ENCODE data around the gene DAP. TPM values are rescaled to one million over a fixed set of nuclear protein-coding genes. Genes with fewer than 3 reads are reported as not detected.

The DAP gene
- total RNA-seq, 1 experiment from 2014 or later: 108 TPM

GRCh38 chr5:10674582-10674981, 86.5 kb downstream of the DAP start:
- no peak overlapping the region for H3K4me3 ChIP-seq (ENCODE audit: low read depth in 2 of 2, low read length in 2 of 2)
- no peak for DNase-seq (ENCODE audit: low read depth, low spot score)
- CTCF ChIA-PET: no interaction called here
- BruUV-seq (replicated peaks): no TSS peak
- TF ChIP-seq CTCF (IDR thresholded peaks at IDR 0.05) (no peak), REST (IDR thresholded peaks at IDR 0.05; ENCODE audit: insufficient read depth in 1 of 2, low read depth in 2 of 2, low read length in 1 of 2) (no peak), SIN3A (IDR thresholded peaks at IDR 0.05; ENCODE audit: borderline replicate concordance, insufficient read depth, low read depth, low read length) (no peak), POLR2AphosphoS5 (IDR thresholded peaks at IDR 0.05; ENCODE audit: low read depth, low read length) (no peak), TCF7L2 (IDR thresholded peaks at IDR 0.05; ENCODE audit: low read depth, low read length) (no peak)
- no peaks in the 10 kb centered on the region for H3K4me1 ChIP-seq (ENCODE audit: control insufficient read depth, insufficient read depth, low read length)
- in situ Hi-C loops (cut with HindIII; ENCODE audit: low pct_unique_long_range_greater_than_20kb, low sequenced_read_pairs) (no loop called here), intact Hi-C loops (cut with micrococcal nuclease; ENCODE audit: unreplicated experiment) (no loop called here)
- no peaks in the 10 kb centered on the region for H3K9me3 ChIP-seq (ENCODE audit: control insufficient read depth, insufficient read depth, low read depth, low read length)
- POLR2A ChIA-PET: no interaction called here
- no peaks in the 10 kb centered on the region for H3K27me3 ChIP-seq (ENCODE audit: control insufficient read depth, insufficient read depth, low read length)
- no peak overlapping the region for H3K27ac ChIP-seq (ENCODE audit: low read length)
- no peaks in the 10 kb centered on the region for H3K36me3 ChIP-seq (ENCODE audit: control insufficient read depth, insufficient read depth, low read length)
- peak; percentile 46 for ATAC-seq

GRCh38 chr5:10674096-10674495, 86.9 kb downstream of the DAP start:
- H3K9me3 ChIP-seq (ENCODE audit: control insufficient read depth, insufficient read depth, low read depth, low read length): no peaks in the 10 kb centered on the region
- ATAC-seq (no peak), DNase-seq (ENCODE audit: low read depth, low spot score) (no peak)
- H3K4me3 ChIP-seq (ENCODE audit: low read depth in 2 of 2, low read length in 2 of 2): no peak overlapping the region
- H3K27ac ChIP-seq (ENCODE audit: low read length): no peak overlapping the region
- ChIA-PET CTCF (no interaction called here), POLR2A (no interaction called here)
- no TSS peak for BruUV-seq (replicated peaks)
- in situ Hi-C loops (cut with HindIII; ENCODE audit: low pct_unique_long_range_greater_than_20kb, low sequenced_read_pairs) (no loop called here), intact Hi-C loops (cut with micrococcal nuclease; ENCODE audit: unreplicated experiment) (no loop called here)
- no peaks in the 10 kb centered on the region for H3K36me3 ChIP-seq (ENCODE audit: control insufficient read depth, insufficient read depth, low read length)
- TF ChIP-seq POLR2AphosphoS5 (IDR thresholded peaks at IDR 0.05; ENCODE audit: low read depth, low read length) (no peak), CTCF (IDR thresholded peaks at IDR 0.05) (no peak), TCF7L2 (IDR thresholded peaks at IDR 0.05; ENCODE audit: low read depth, low read length) (no peak), REST (IDR thresholded peaks at IDR 0.05; ENCODE audit: insufficient read depth in 1 of 2, low read depth in 2 of 2, low read length in 1 of 2) (no peak), SIN3A (IDR thresholded peaks at IDR 0.05; ENCODE audit: borderline replicate concordance, insufficient read depth, low read depth, low read length) (no peak)
- no peaks in the 10 kb centered on the region for H3K4me1 ChIP-seq (ENCODE audit: control insufficient read depth, insufficient read depth, low read length)
- no peaks in the 10 kb centered on the region for H3K27me3 ChIP-seq (ENCODE audit: control insufficient read depth, insufficient read depth, low read length)
